Measurements from ENCODE around the gene CXADR.
"Not testable (repeated sequence)": the region's sequence is repeated elsewhere in the genome, so short reads cannot be mapped to it uniquely, and the experiment has no call there.

Gene CXADR

GRCh38 chr21:17492415-17493168 lies 20.3 kb upstream of the CXADR start:
- H3K27me3 Mint-ChIP-seq (ENCODE audit: low read depth) = peaks cover 5% of the 10 kb centered on the region
- H3K4me1 Mint-ChIP-seq (ENCODE audit: low read depth) = peaks cover 16% of the 10 kb centered on the region
- H3K4me3 Mint-ChIP-seq = no peak overlapping the region
- no peak overlapping the region for H3K27ac Mint-ChIP-seq
- H3K36me3 Mint-ChIP-seq (ENCODE audit: low read depth) = no peaks in the 10 kb centered on the region
- H3K9me3 Mint-ChIP-seq = no peaks in the 10 kb centered on the region

GRCh38 chr21:17494051-17494450 lies 18.8 kb upstream of the CXADR start:
- no peak overlapping the region for H3K4me3 Mint-ChIP-seq
- H3K4me1 Mint-ChIP-seq (ENCODE audit: low read depth) = peaks cover 12% of the 10 kb centered on the region
- H3K27me3 Mint-ChIP-seq (ENCODE audit: low read depth) = peaks cover 5% of the 10 kb centered on the region
- no peak overlapping the region for H3K27ac Mint-ChIP-seq
- H3K36me3 Mint-ChIP-seq (ENCODE audit: low read depth) = no peaks in the 10 kb centered on the region
- no peaks in the 10 kb centered on the region for H3K9me3 Mint-ChIP-seq

DNA sequence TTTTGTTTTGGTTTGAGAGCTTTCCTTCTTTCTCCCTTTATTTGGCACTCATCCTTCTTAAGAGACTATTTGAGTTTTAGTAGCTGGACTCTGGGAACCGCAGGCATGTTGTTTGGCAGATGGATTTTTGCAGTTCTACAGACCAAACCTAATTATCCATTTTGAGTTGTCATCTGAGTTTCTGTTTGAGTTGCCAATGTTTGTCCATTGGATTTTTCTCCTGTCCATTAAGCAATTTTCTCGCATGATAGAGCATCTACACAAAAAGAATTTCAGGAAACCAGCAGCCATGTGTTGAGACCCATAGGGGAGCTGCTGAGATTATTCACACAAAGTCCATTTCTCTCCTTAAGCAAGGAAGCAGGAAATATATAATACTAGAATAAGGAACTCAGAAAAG lies 17.2 kb upstream of the CXADR start:
- peaks cover 7% of the 10 kb centered on the region for H3K4me1 Mint-ChIP-seq (ENCODE audit: low read depth)
- H3K36me3 Mint-ChIP-seq (ENCODE audit: low read depth) = no peaks in the 10 kb centered on the region
- peaks cover 5% of the 10 kb centered on the region for H3K27me3 Mint-ChIP-seq (ENCODE audit: low read depth)
- no peak overlapping the region for H3K4me3 Mint-ChIP-seq
- no peaks in the 10 kb centered on the region for H3K9me3 Mint-ChIP-seq
- H3K27ac Mint-ChIP-seq = no peak overlapping the region

- Mint-ChIP-seq H3K36me3 (ENCODE audit: low read depth) (no peaks in the 10 kb centered on the region), H3K27me3 (ENCODE audit: low read depth) (peaks cover 5% of the 10 kb centered on the region), H3K4me1 (ENCODE audit: low read depth) (peaks cover 3% of the 10 kb centered on the region), H3K4me3 (no peak overlapping the region), H3K27ac (no peak overlapping the region), H3K9me3 (no peaks in the 10 kb centered on the region)
Observed at GRCh38 chr21:17497316-17497715, 15.5 kb upstream of the CXADR start.

DNA sequence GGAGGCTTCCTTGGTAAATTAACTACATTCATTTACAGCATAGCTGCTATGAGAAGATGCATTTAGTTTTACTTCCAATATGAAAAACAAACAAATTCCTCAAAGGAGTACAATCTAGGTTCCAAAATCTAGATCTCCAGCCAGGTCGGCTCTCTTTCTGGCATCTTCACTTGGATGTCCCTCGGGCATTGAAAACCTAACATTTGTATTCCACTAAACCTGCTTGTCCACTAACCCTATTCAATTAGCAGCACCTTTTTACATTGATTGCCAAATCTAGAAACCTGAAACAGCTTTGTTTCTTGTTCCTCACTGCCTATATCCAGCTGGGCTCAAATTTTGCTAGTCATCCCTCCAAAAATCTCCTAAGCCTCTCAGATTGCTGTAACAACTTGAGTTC lies 14.3 kb upstream of the CXADR start:
- no peaks in the 10 kb centered on the region for H3K9me3 Mint-ChIP-seq
- H3K4me3 Mint-ChIP-seq = no peak overlapping the region
- no peak overlapping the region for H3K27ac Mint-ChIP-seq
- H3K27me3 Mint-ChIP-seq (ENCODE audit: low read depth) = peaks cover 5% of the 10 kb centered on the region
- no peaks in the 10 kb centered on the region for H3K36me3 Mint-ChIP-seq (ENCODE audit: low read depth)
- H3K4me1 Mint-ChIP-seq (ENCODE audit: low read depth) = no peaks in the 10 kb centered on the region

- Mint-ChIP-seq H3K9me3 (no peaks in the 10 kb centered on the region), H3K4me3 (no peak overlapping the region), H3K36me3 (ENCODE audit: low read depth) (no peaks in the 10 kb centered on the region), H3K27ac (no peak overlapping the region), H3K4me1 (ENCODE audit: low read depth) (no peaks in the 10 kb centered on the region), H3K27me3 (ENCODE audit: low read depth) (peaks cover 5% of the 10 kb centered on the region)
Observed at GRCh38 chr21:17501107-17502006, 11.5 kb upstream of the CXADR start.

DNA sequence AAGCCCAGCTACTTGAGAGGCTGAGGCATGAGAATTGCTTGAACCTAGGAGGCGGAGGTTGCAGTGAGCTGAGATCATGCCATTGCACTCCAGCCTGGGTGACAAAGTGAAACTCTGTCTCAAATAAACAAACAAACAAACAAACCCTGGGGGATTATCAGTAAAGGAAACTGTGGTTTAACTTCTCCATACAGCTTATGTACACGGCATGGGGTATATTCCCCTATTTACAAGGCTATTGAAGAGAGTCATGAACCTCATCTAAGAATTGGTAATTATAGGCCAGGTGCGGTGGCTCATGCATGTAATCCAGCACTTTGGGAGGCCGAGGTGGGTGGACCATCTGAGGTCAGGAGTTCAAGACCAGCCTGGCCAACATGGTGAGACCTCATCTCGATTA lies 9.9 kb upstream of the CXADR start:
- H3K27ac Mint-ChIP-seq; H3K9me3 Mint-ChIP-seq; H3K27me3 Mint-ChIP-seq (ENCODE audit: low read depth); H3K4me1 Mint-ChIP-seq (ENCODE audit: low read depth); H3K4me3 Mint-ChIP-seq; H3K36me3 Mint-ChIP-seq (ENCODE audit: low read depth): not testable (repeated sequence)

DNA sequence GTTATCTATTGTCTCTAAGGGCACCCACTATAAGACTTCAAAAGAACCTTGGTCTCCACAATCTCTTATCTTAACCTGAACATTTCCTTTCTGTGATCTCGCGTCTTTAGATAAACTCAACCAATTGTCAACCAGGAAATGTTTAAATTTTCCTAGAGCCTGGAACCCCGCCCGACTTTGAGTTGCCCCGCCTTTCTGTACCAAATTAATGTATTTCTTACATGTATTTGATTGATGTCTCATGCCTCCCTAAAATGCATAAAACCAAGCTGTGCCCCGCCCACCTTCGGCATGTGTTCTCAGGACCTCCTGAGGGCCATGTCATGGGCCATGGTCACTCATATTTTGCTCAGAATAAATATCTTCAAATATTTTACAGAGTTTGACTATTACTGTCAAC lies 5.9 kb upstream of the CXADR start:
- Mint-ChIP-seq H3K27ac (no peak overlapping the region), H3K4me3 (no peak overlapping the region), H3K27me3 (ENCODE audit: low read depth) (peaks cover 20% of the 10 kb centered on the region), H3K9me3 (no peaks in the 10 kb centered on the region), H3K36me3 (ENCODE audit: low read depth) (no peaks in the 10 kb centered on the region), H3K4me1 (ENCODE audit: low read depth) (peaks cover under 1% of the 10 kb centered on the region)

- H3K27me3 Mint-ChIP-seq (ENCODE audit: low read depth) = peaks cover 26% of the 10 kb centered on the region
- no peak overlapping the region for H3K27ac Mint-ChIP-seq
- no peaks in the 10 kb centered on the region for H3K9me3 Mint-ChIP-seq
- H3K4me1 Mint-ChIP-seq (ENCODE audit: low read depth) = peaks cover 5% of the 10 kb centered on the region
- H3K36me3 Mint-ChIP-seq (ENCODE audit: low read depth) = no peaks in the 10 kb centered on the region
- H3K4me3 Mint-ChIP-seq = no peak overlapping the region
Observed at GRCh38 chr21:17507591-17507990, 5.3 kb upstream of the CXADR start.

GRCh38 chr21:17513214-17514123 lies 626 bp downstream of the CXADR start:
- H3K4me1 Mint-ChIP-seq (ENCODE audit: low read depth) = peaks cover 17% of the 10 kb centered on the region
- no peaks in the 10 kb centered on the region for H3K9me3 Mint-ChIP-seq
- H3K4me3 Mint-ChIP-seq = peak overlapping the region; percentile 87
- peaks cover 3% of the 10 kb centered on the region for H3K36me3 Mint-ChIP-seq (ENCODE audit: low read depth)
- H3K27me3 Mint-ChIP-seq (ENCODE audit: low read depth) = peaks cover 67% of the 10 kb centered on the region
- H3K27ac Mint-ChIP-seq = no peak overlapping the region

DNA sequence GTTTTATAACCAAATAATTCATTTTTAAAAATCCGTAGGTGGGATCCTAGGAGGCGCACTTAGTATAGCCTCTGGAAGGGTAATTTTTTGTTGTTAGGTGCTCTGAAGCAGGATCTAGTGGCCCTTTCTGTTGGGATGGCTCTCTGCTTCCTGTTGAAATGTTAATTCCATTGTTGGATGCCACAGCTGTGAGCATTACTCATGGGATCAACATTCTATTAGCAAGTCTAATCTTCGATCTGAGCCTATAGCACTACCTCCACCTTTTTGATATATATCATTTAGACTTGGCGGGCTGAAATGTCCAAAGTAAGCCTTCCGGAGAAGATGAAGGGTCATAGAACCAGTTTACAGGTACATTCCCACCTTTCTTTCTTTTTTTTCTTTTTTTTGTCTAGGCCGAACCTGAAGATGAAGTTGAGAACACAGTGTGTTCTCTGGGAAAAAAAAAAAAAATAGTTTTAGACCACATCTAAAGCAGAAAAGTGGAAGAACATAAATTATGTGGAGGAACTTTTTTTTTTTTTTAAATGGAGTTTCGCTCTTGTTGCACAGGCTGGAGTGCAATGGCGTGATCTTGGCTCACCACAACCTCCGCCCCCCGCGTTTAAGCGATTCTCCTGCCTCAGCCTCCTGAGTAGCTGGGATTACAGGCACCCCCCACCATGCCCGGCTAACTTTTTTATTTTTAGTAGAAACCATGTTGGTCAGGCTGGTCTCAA lies 1.4 kb downstream of the CXADR start:
- peak overlapping the region; percentile 87 for H3K4me3 Mint-ChIP-seq
- H3K27ac Mint-ChIP-seq = no peak overlapping the region
- H3K4me1 Mint-ChIP-seq (ENCODE audit: low read depth) = peaks cover 17% of the 10 kb centered on the region
- peaks cover 72% of the 10 kb centered on the region for H3K27me3 Mint-ChIP-seq (ENCODE audit: low read depth)
- peaks cover 3% of the 10 kb centered on the region for H3K36me3 Mint-ChIP-seq (ENCODE audit: low read depth)
- no peaks in the 10 kb centered on the region for H3K9me3 Mint-ChIP-seq

GRCh38 chr21:17517008-17517407 lies 4.2 kb downstream of the CXADR start:
- Mint-ChIP-seq H3K27me3 (ENCODE audit: low read depth) (peaks cover 53% of the 10 kb centered on the region), H3K4me1 (ENCODE audit: low read depth) (peaks cover 16% of the 10 kb centered on the region)
- not testable (repeated sequence) for H3K9me3 Mint-ChIP-seq; H3K4me3 Mint-ChIP-seq; H3K36me3 Mint-ChIP-seq (ENCODE audit: low read depth); H3K27ac Mint-ChIP-seq

- Mint-ChIP-seq H3K4me1 (ENCODE audit: low read depth) (peaks cover 3% of the 10 kb centered on the region), H3K27me3 (ENCODE audit: low read depth) (peaks cover 39% of the 10 kb centered on the region), H3K9me3 (no peaks in the 10 kb centered on the region), H3K36me3 (ENCODE audit: low read depth) (no peaks in the 10 kb centered on the region), H3K4me3 (no peak overlapping the region), H3K27ac (no peak overlapping the region)
Observed at GRCh38 chr21:17519208-17519738, 6.4 kb downstream of the CXADR start.
